HPDE6-E6E7 (cell line): Measurements from ENCODE around the gene PPP1R27.

Experiments used
- DNase-seq: peaks from one replicate; pipeline ENCODE4 v3.0.0; 2011; ENCODE audit warnings: missing footprints; ENCODE audit errors: extremely low spot score

Gene PPP1R27, protein sequence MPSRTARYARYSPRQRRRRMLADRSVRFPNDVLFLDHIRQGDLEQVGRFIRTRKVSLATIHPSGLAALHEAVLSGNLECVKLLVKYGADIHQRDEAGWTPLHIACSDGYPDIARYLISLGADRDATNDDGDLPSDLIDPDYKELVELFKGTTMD

DNA sequence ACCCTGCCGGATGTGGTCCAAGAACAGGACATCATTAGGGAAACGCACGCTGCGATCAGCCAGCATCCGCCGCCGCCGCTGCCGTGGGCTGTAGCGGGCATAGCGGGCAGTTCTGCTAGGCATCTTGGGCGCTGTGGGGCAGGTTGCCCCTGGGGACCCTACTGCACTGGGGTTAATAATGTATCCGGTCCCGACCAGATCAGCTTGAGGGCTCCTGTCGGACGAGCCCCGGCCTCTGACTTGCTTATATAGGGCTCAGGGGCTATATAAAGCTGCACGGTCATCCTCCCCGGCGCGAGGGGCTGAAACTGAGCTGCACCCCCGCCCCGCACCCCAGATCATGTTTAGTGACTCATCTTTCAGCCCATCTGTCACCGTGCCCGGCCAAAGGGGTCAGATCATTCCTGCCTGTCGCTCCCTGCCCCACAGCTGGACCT, at the start of gene PPP1R27:
PPP1R27 (minus strand) TSS at position 220 of the 437 bp plus-strand sequence; CDS start at position 123, 97 bp downstream.
- no peak for DNase-seq

DNA sequence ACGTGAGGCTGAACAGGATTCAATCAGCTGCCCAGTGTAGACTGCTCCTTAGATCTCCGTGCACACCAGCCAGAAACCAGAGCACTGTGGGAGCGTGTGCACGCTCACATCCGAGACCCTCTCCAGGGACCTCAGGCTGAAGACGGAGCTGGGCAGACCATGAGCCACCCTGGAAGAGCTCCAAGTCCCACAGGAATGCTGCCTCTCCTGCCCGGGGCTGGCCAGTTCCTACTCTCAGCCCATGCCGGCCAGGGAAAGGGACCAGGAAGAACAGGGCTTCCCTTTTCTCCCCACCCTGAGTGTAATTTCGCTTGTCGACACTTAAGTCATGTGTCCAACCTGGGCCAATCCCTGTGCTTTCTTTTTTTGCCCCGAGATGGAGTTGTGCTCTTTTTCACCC, 49.7 kb upstream of the PPP1R27 start:
- no peak for DNase-seq

DNA sequence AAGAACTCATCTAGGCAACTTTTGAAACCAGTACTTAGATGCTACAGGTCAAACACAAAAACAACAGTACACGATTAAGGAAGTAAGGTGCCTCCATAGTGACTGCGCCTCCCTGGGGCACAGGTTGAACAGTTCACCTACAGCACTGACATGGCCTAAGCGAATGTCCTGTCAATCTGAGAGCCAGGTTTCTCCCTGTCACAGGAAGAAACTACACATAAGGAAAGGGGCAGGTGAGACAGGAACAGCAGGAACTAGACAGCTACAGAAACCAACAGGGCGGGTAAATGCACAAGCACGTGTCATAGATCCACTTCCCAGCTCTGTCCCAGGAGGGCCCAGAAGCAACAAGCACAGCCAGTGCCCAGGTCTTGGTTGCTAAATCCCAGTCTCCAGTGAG, 44.3 kb upstream of the PPP1R27 start:
- no peak for DNase-seq

DNA sequence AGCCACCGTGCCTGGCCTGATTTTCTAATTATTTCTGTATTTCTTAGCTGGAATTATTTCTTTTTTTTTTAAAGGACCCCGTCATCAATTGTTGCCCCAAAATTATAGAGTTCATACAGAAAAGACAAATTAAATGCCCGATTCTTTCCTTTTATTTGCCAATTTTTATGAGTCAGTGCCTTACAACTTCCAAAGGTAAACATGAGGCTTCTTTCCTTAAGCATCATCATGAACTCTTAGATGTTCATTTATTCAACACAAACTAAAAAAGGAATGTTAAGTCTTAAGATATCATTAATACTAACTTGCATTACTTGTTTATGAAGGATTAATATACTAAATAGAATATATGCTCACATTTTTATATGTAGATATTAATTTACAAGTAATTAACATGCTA, 43.4 kb upstream of the PPP1R27 start:
- no peak for DNase-seq

DNA sequence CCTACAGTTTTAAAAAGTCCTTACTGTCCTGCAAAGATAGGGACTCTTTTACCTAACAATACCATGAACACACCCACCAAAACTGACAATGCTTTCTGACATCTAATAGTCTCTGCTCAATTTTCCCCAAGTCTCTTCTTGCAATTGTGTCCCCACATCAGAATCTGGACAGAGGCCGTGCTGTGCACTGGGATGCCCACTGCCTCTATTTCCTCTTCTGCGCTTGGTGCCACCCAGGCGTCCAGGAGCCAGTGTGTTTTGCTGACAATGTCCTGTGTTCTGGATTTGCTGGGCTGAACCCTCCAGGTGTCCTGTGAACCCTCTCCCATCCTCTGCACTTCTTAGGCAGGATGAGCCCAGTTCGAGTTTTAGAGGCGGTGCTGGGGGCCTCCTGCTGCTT, 42.7 kb upstream of the PPP1R27 start:
- DNase-seq = no peak

DNA sequence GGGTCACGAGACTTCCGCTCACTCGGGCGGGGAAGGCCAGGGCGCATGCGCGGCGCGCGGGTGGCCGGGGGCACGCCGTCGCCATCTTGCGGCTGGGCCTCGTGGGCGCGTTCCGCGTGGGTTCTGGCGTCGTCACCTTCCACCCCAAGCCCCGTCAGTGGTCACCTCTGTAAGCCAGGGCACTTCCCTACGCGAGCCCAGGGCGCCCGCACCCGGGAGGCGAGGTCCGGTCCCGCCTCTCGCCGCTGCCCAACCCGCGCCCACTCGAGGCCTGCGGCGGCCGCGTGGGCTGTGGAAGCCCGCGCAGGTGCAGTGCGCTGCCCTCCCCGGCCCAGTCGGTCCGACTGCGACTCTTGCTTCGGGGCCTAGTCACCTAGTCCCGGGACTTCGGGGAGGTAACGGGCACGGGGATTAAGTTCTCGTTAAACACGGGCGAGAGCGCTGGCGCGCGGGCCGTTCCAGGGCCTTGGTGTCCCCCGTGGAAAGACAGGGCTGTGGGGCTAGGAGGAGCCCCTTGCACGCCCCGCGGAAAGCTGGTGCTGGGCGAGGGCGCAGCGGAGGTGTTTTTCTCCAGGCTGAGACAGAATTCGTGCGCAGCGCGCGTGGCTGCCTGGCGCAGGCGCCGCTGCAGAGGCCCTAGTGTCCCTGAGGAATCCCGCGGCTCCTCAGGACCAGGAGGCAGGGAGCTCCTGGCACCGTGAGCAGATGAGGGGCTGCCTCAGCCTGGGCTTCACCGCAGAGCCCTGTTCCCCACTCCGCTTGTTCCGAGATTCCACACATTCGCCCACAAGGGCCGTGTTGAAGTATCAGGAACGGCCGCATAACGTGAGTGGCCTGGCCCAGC, 36.8 kb upstream of the PPP1R27 start:
- peak; percentile 95 for DNase-seq

DNA sequence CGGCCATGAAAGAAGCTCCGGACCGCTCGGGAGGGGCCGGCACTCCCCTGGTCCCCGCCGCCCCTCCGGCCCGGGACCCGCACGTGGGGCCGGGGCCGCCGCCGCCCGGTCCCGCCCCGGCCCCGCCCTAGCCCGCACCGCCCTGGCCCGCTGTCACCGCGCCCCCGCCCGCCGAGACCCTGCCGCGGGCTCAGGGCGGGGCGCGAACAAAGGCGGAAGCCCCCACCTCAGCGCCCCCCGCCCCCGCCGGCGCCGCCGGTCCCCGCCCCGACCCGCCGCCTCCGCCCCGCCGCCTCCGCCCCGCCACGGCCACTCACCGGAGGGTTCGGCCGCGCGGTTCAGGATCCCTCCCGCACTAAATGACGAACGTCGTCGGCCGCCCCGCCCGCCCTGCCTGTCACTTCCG, 36.1 kb upstream of the PPP1R27 start, which contains the start of gene ARHGDIA:
ARHGDIA (minus strand) TSS at position 357 of the 406 bp plus-strand sequence. CDS start 1,407 bp downstream, outside the sequence.
- no peak for DNase-seq

DNA sequence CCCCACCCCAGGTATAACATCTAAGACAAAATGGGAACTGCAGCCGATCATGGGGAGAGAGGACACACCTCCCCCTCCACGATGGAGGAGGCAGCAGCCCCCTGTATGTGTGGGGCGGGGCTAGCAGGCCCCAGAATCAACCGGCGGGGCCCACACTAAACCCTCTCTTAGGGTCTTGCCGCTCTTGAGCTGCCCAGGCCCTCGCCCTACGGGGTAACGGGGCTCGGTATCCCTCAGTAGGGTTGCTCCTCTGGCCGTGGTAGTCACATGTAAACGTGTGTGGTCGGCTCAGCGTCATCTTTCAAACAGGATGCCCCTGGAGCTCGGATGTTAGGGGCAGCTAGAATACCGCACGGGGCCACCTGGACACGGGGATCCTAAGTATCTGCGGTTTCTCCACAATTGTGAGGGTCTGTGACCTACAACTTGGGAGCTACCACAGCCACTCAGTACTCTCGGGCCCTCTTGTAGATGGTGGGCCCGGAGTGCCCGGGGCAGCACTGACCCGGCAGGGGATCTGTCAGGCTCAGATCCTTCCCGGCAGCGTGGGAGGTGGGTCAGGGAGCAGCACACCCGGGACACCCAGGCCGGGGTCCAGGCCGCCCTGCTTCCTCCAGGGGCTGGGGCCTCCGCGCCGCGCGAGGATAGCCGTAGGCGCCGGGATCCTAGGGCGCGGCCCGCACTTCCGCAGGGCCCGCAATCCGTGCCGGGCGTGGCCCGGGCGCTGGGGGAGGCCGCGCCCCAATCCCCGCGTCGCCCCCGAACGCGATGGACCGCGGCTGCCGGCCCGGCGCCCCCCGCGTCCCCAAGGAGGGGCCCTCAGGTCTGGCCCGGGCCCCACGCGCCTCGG, 35.5 kb upstream of the PPP1R27 start:
- no peak for DNase-seq

DNA sequence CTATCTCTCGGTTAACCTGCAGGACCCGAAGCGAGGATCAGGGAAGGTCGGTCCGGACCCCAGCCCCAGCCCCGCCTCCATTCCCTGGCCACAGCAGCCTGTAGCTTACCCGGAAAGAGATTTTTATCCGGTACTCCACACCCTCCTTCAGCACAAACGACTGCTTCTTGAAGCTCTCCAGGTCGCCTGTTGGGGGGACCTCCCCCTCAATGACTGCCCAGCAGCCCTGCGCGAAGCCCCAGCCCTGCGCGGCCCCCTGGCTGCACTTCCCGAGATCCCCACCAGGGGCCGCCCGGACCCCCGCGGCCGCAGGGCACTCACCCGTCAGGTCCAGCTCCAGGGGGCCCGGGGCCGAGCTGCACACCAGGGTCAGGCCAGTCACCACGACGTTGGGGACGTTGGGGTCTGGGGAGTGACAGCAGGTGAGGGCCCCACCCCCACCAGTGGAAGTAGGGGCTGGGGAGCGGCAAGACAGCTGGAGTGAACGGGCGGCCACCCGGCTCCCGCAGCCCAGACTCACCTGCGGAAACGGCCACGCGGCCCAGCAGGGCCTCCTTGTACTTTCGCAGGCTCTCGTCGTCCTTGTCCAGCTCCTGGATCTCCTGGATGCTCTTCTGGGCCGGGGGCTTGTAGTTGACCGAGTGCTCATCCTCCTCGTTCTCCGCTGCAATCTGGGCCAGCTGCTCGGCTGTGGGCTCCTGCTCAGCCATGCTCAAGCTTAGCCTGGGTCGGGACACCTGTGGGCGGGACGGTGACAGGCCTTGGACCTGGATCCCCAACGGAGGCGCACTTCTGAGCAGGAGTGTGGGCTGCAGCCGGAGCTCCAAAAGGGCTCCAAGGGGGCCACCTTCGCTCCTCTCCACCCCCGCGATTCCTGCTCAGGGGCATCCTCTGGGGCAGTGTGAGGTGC, 34.6 kb upstream of the PPP1R27 start:
- no peak for DNase-seq

DNA sequence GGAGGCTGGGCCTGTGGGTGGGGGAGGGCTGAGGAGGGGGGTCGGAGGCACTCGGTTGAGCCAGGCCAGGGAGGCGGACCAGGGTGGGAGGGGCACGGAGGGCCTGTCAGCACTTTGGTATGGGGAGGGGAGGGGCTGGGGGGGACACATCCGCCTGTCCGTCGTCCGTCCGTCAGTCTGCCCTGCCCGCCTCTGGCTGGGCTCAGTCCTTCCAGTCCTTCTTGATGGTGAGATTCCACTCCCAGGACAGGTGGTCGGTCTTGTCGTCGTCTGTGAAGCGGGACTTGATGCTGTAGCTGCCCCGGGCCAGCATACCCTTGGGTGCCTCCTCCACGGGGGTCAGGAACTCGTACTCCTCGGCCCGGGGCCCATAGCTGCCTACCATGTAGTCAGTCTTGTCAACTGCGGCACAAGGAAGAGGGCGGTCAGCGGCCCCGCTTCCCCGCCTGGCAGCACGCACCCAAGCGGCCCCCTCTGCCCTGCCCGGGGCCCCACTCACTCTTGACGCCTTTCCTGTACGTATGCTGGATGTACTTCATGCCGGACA, 33.9 kb upstream of the PPP1R27 start:
- no peak for DNase-seq

DNA sequence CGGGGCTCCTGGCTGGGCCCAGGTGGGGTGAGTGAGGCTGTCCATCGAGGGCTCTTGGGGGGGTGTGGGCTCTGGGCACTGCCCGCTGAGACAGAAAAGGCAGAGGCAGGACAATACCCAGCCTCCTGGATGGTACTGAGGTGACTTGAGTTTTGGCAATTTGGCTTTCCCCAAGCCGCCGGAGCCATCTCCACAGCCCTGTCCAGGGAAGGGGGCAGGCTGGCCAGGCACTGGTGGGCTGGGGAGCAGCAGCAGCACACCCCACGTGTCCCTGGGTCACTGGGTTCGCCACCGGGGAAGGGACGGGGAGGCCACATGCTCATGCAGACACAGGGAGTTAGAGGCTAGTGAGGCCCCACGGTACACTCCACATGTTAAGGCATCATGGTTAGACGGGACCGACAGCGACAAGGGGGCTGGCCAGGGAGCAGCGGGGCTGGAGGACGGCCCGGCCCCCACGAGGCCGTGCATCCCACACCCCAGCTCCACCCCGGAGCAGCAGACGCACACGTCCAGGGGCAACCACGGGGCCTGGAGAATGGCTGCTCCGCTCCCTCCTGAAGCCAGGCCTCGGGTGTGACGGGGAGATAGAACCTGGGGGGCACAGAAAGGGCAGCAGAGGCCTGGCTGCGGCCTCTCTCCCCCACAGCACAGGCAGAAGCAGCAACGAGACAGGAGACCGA, 33.3 kb upstream of the PPP1R27 start:
- DNase-seq = no peak

DNA sequence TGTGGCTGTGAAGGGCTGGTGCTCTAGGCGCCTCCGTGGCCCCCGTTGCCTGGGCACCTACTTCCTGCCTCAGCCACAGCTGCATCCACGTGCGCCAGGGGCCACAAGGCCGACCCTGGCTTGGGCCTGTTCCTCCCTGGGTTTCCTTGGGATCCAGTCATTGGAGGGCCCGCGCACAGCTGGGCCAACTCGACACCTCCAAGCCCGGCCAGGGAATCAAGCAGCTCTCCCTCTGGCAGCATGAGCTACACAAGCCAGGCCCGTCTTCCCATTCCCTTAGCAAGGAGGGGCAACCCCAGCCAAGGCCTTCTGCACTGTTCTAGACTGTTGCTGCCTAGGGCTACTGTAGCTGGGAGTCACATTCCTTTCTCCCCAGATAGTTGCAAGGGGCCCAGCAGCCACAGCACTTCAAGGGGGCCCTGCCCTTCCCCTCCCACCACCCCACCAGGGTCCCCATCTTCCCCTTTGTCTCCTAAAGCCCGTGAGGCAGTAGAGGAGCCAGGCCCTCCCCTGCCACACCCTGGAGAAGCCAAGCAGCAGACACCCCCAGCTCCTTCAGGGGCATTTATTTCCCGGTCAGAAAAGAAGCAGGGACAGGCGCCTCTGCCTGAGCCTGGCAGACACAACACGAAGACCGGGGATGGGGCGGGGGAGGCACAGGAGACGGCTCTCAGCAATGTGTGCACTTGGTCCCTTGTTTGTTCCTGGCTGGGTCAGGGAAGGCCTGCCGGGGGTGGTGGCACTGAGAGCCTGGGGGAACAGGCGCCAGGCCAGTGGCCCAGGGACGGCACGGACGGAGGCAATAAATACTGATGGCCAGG, 32.5 kb upstream of the PPP1R27 start:
- DNase-seq = no peak

DNA sequence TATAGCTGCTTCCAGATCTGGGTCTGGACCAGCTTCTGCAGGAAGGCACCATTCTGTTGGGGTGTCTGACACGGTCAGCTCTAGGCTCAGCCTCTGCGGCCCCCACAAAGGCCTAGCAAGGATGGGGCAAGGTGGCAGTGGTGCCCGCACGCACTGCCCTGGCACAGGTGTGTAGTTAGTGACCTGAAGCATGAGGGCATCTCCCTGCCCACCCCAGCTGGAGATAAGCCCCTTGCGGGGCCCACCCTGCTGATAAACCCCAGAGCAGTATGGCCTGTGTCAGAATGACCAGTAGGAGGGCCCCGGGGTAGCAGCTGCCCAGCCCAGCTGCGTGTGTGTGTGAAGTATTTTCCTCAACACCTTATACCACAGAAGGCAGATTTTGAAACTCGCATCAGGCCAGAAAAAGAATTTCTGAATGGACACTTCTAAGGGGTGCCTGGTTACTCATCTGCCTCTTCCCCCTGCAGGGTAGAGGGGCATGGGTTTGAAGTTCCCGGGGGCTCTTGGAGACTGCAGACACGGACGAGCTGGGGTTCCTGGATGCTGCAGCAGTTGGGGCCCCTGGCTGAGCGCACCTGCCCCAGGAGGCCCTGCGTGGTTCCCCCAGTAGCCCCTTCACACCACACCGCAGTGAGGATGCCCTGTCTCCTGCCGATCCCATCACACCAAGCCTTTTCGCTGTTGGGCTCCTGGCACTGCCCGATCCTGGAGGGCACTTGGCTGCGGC, 31.8 kb upstream of the PPP1R27 start:
- no peak for DNase-seq

DNA sequence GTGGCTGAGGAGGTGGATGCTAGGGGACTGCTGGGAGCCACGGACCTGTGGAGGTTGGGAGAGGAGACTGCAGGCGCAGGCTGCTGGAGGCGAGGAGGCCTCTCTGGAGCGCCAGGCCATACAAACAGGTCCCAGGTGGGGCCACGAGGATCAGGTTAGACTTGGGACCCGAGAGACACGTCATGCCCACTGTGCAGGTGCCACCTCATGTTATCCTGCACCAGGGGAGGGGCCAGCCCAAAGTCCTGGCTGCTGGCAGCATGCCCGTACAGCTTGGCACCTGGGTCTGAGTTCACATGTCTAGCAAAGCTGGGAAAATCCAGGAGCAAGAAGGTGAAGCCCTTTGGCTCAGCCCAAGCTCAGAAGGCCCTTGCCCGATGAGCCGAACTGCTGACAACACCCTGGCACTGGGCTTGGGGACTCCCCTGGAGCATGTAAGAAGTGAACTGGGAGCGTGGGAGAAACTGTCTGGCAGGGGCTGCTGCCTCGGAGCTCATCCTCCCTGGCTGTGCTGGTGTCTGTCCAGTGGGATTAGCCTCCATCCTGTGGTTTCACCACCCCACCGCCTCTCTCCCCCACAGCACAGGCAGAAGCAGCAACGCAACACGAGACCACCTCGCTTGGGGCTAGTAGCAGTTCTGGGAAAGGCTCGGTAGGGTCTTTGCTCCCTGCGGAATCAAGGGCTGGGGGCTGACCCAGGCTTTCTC, 31.0 kb upstream of the PPP1R27 start:
- DNase-seq = no peak

DNA sequence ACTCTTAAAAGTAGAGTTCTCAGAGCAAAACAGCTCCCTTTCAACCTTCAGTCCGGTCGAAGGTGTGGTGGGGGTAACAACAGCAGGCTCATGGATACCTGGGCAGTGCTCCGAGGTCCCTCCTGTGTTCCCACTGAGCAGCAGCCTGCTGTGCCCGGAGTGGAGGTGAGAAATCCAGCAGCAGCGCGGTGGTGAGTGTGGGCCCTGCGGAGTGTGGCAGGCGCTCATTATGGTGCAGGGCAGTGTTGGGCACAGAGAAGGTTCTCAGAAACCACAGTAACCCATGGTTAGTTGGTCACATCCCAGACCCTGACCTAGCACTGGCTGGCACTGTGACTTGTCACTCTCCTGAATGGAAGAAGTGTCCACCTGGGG, 30.5 kb upstream of the PPP1R27 start:
- no peak for DNase-seq

DNA sequence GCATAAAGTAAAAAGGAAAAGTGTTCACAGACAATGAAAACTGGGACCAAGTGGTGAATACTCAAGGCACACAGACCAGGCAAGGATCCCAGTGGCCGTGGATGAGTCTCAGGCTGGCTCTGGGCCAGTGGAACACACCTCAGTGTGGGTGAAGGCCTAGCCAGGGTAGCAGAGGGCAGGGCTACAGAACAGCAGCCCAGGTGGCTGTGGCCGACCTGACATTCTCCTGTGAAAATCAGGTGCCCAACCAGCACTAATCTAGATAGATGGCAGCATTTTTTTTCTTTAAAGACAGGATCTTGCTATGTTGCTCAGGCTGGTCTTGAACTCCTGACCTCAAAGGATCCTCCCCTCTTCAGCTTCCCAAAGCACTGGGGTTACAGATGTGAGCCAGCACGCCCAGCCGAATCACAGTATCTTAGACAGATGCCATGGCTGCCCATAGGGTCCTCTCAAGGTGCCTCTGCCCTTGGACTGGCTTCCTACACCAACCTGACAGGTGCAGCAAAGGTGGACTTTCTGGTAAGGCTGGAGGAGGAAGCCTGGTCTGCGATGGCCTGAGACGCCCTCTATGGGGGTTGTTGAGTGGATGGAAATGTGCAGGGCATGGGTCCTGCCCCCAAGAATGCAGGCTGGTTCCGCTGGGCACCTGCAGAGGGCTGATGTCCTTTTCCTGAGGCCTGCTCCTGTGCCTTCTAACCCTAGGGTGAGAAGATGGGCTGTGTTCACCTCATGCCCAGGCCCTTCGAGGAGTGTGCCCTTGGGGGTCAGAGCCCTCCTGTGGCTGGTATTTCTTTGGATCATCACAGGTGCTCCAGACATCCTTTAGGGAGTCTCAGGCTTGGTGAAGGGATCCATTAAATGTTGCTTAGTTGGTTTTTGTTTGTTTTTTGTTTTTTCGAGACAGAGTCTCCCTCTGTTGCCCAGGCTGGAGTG, 29.3 kb upstream of the PPP1R27 start:
- DNase-seq = no peak

DNA sequence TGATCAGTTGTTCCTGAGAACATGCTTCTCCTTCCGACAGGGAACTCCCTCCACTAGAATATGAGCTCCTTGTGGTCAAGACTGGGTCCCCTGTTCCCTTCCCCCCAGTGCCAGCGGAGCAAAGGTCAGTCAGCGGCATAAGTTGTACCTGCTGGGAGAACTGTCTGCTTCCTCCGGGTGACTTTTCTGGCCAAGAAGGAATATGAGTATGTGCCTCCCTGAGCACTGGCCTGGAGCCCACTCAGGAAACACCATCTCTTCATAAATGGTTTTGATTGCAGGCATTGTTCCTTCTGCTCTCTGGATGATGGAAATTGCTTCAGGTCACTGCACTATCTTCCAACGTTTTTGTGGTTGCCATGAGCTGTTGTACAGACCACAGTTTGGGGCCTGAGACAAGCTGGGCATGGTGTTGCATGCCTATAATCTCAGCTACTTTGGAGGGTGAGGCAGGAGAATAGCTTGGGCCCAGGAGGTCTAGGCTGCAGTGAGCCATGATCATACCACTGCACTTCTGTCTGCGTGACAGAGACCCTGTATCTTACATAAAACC, 28.3 kb upstream of the PPP1R27 start:
- DNase-seq = no peak
